GM19023 (cell line): ENCODE data around the gene STK11IP.
A peak's percentile ranks its signal among the peaks of the same experiment; 100 is the strongest.

Experiments
- ATAC-seq: cut with Tn5 transposase; IDR thresholded peaks from one replicate; pipeline ENCODE4 v1.9.1; 2021; ENCODE audit warnings: mild to moderate bottlenecking, moderate library complexity; ENCODE audit not compliant: unreplicated experiment

Gene STK11IP, protein sequence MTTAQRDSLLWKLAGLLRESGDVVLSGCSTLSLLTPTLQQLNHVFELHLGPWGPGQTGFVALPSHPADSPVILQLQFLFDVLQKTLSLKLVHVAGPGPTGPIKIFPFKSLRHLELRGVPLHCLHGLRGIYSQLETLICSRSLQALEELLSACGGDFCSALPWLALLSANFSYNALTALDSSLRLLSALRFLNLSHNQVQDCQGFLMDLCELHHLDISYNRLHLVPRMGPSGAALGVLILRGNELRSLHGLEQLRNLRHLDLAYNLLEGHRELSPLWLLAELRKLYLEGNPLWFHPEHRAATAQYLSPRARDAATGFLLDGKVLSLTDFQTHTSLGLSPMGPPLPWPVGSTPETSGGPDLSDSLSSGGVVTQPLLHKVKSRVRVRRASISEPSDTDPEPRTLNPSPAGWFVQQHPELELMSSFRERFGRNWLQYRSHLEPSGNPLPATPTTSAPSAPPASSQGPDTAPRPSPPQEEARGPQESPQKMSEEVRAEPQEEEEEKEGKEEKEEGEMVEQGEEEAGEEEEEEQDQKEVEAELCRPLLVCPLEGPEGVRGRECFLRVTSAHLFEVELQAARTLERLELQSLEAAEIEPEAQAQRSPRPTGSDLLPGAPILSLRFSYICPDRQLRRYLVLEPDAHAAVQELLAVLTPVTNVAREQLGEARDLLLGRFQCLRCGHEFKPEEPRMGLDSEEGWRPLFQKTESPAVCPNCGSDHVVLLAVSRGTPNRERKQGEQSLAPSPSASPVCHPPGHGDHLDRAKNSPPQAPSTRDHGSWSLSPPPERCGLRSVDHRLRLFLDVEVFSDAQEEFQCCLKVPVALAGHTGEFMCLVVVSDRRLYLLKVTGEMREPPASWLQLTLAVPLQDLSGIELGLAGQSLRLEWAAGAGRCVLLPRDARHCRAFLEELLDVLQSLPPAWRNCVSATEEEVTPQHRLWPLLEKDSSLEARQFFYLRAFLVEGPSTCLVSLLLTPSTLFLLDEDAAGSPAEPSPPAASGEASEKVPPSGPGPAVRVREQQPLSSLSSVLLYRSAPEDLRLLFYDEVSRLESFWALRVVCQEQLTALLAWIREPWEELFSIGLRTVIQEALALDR

DNA sequence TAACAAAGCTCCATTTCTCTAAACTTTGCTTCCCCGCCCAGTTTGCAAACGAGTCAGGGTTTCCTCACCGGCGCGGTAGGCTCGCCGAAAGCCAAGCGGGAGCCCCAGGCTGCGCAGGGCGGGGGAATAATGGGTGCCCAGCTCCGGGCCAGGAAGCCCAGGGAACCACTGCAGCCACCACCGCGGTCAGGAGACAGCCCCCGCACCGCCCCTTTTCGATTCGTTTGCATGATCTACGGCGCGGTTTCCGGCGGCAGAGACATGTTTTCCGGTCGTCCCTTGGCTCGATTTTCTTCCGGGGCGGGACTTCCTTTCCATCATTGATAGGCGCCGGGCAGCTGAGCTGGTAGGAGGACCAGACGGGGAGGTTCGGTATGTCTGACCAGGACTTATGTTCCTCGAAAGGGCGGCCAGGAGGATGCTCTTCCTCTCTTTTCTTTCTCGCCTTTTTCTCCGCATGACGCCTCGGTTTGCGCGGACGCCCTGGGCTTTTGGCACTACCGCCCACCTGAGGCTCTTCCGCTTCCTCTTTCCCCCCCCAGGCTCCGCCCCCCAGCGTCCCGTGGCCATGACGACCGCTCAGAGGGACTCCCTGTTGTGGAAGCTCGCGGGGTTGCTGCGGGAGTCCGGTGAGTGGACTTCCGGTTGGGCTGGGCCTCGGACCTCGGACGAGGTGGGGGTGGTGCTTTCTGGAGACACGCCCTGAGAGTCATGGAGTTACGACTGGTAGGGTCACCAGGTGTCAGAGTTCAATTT lies at the start of gene STK11IP:
Gene STK11IP, plus strand, starts transcription at position 306 of the 756 bp plus-strand sequence. Its CDS starts 263 bp downstream, at position 569.
- peak; percentile 93 for ATAC-seq

DNA sequence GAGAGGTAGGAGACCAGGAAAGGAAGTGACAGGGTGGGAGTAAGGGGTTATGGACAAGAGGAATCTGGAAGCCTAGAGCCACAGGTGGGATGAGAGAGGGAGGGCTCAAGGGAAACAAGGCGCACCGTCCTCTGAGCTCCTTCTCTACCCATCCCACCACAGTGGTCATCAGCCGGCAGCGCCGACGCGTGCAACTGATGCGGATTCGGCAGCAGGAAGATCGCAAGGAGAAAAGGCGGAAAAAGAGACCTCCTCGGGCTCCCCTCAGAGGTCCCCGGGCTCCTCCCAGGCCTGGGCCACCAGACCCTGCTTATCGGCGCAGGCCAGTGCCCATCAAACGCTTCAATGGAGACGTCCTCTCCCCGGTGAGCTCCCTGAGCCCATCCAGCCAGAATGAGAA lies 48.7 kb upstream of the STK11IP start:
- ATAC-seq: no peak

DNA sequence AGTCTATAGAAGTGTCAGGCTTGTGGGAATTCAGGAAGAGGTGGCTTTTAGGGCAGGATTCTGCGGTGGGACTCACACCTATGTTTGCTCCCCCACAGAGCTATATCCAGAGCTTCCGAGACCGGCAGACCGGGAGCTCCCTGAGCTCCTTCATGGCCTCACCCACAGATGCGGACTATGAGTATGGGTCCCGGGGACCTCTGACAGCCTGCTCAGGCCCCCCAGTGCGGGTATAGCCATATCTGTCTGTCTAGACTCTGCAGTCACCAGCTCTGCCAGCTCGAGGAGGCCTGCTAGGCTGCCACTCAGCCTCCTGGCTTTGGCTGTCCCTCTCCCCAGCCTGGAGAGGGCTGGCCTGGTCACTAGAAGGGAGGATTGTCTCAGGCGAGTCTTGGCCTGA lies 48.0 kb upstream of the STK11IP start:
- no peak for ATAC-seq

DNA sequence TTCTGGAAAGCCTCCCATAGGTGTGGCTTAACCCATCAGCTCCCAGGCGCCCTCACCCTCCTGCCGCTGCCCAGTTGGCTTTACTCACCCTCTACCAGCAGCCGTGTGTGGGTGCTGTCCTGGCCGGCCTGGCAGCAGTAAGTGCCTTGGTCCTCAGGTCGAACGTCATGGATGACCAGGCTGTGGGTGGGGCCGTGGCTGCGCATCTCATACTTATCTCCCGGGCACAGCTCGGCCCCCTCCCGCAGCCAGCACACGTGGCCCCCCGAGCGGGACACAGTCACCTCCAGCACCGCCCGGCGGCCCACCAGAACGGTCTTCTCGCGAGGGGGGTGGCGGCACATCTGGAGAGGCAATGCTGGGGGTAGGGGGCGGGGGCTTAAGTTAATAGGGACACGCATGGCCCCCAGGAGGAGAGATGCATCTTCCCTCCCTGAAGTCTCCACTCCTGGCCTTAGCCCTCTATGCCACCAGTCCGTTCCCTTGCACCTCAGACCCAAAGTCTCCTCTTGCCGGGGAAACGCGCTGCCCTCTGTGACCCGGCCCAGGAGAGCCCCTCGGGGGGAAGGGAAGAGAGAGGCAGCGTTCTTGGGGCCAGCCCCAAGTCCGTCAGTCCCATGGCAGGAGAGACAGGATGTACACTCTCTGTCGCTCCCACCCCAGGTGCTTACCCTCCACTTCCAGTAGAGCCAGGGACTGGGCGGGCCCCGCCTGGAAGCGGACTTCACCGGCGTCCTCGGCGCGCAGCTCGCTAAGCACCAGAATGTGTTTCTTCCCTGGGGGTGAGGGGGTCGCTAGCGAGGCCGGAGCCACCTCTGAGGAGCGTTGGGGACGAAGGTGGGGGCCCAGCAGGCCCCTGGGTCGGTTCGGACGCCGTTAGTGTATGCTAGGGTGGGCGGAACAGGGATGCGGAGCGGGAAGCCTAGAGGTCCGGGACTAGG lies 45.9 kb upstream of the STK11IP start:
- peak; percentile 3 for ATAC-seq

DNA sequence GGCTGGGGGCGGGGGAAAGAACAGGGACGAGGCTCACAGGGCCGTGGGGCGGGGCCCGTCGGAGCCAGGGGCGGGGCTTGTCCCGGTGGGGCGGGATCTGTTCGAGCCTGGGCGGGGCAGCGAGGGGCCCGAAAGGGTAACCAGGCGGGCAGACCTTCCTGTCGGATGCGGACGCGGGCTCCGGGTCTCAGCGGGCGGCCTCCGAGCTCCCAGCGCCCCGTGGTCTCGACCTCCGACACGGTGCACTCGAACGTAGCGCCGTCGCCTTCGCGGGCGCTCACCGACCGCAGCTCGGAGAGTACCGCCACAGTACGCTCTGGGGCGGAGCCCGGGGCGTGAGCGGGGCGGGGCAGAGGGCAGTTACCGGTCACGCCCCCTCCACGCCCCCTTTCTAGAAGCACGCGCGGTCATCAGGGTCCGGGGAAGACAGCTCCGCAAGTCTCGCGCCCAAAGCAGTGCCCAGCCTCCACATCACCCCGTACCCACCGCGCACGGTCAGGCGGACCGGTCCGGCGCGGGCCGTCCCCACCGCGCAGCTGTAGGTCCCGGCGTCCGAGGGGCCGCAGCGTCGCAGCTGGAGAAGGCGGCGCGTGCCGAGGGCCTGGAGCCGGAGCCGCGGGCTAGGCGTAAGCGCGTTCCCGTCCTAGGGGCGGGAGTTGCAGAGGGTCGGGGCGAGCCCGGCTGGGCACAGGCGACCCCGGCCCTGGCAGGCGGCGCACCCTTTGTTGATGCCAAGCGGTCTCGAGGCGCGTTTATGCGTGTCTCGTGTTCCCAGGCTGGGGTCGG lies 45.1 kb upstream of the STK11IP start:
- ATAC-seq: peak; percentile 91

DNA sequence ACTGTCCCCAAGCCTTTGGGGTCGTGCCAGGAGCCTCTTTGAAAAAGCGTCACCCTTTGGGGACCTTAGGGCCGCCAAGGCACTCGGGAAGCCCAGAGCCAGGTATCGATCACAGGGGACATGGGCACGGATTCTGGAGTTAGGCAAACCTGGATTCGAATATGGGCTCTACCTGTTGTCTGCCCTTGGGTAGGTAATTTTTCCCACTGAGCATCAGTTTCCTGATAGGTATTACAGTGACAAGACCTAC lies 44.6 kb upstream of the STK11IP start:
- no peak for ATAC-seq

DNA sequence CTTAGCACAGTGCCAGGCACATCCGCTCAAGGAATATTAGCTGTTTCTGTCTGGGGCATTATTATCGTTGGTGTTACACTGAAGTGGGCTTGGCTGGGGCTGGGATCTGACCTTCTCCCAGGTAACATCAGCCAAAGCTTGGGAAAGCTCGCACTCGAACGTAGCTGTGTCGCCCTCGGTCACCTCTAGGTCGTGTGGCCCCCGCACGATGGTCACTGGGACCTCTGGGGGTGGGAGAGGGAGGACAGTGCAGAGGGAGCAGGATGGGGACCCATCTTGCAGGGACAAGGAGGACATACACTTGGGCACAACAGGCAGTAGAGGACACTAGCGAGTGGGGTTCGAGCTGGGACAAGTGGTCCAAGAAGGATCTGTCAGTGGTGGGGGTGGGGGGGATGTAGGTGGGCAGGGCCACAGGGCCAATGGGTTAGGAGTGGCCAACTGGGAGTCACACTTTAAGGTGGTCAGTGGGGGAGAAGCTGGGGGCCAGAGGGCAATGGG lies 44.1 kb upstream of the STK11IP start:
- no peak for ATAC-seq

DNA sequence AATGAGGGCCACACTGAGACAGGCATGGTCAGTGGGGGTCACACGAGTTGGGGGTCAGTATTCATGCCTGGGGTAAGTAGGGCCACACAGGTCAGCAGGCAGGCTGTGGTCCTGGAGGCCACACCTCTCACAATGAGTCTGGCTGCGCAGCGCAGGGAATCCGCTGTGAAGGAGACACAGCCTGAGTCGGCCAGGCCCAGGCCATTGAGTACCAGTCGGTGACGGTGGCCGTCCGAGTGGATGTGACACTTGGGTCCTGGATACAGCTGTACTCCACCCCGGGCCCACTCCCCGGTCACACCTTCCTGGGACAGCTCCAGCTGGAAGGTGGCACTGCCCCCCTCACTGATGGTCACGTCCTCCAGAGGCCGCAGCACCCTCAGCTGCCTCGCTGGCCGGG lies 43.3 kb upstream of the STK11IP start:
- no peak for ATAC-seq

DNA sequence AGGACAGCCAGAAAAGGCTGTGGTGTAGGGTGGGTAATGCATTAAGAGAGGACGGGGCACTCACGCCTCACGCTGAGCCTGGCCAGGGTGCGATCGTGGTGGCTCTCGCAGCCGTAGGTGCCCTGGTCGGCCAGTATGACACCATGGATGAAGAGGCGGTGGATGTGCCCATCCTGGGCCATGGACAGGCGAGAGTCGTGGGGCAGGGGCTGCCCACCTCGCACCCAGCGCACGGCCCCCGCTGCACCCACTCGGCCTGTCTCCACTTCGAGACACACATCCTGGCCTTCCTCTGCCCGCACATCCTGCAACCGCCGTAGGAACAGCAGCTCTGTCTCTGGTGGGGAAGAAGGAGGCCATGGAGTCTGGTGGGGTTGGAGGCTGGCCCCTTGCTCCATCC lies 41.7 kb upstream of the STK11IP start:
- ATAC-seq: no peak

DNA sequence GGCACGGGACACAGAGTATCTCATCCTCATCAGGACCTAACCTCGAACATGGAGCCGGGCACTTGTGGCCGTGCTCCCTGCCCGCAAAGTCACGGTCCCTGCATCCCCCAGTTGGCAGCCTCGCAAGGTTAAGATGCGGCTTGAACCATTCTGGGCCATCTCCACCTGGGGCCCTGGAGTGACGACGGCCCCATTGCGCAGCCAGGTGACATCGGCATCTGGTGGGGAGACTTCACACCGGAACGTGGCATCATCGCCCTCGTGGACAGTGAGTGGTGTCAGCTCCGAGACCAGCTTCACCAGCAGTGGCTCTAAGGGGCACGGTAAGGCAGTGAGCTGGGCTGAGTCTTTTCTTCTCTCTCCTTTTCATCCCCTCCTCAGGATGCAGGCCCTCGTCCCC lies 41.2 kb upstream of the STK11IP start:
- ATAC-seq: no peak

DNA sequence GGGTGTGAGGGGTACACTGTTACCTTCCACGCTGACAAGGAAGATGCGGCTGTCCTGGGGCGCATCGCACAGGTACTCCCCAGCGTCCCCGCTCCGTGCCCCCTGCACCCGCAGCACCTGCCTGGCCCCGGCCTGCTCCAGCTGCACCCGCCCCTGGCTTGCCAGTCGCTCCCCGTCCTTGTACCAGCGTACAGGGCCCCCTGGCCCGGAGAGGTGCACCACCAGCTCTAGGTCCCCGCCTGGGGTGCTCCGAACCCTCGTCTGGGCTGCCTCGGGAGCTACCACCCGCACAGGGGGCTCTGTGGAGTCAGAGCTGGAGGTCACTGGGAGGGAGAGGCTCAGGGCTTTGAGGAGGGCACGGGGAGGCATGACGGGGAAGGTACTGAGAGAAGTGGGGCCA lies 40.3 kb upstream of the STK11IP start:
- no peak for ATAC-seq

DNA sequence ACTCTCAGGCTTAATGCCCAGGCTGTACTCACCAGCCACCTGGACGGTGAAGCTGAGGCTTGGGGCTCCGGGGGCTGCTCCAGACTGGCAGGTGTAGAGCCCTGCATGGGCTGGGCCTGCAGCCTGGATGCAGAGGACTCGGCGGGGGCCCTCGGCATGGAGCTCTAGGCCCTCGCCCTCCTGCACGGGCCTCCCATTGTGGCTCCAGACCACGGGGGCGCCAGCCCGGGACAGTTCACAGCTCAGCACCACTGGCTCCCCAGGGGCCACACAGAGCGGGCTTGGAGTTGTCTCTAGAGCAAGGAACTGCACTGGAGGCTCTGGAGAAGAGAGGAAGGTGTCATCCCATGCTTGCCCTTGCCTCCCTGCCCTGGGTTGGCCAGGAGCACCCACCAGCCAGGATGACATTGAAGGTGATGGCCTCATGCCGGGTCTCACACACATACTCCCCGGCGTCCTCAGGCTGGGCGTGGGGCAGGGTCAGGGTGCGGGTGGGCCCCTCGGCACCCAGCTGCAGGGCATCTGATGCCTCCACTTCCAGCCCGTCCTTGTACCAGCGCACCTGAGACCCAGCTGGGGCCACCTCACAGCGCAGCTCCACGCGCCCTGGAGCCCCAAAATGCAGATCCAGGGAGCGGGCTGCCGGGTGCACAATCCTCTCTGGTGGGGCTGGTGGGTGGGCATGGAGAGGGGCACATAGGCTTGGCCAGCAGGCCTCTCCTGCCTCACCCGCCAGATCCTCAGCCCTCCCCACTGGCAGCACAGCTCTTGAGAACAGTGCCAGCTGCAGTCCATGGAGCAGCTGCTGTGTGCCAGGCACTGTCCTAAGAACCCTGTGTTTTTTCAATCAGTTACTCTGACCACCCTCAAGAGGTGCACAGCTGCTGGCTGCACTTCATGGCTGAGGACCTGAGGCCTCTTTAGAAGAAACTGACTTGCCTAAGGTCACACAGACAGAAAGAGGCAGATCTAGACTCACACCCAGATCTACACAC lies 39.6 kb upstream of the STK11IP start:
- no peak for ATAC-seq

DNA sequence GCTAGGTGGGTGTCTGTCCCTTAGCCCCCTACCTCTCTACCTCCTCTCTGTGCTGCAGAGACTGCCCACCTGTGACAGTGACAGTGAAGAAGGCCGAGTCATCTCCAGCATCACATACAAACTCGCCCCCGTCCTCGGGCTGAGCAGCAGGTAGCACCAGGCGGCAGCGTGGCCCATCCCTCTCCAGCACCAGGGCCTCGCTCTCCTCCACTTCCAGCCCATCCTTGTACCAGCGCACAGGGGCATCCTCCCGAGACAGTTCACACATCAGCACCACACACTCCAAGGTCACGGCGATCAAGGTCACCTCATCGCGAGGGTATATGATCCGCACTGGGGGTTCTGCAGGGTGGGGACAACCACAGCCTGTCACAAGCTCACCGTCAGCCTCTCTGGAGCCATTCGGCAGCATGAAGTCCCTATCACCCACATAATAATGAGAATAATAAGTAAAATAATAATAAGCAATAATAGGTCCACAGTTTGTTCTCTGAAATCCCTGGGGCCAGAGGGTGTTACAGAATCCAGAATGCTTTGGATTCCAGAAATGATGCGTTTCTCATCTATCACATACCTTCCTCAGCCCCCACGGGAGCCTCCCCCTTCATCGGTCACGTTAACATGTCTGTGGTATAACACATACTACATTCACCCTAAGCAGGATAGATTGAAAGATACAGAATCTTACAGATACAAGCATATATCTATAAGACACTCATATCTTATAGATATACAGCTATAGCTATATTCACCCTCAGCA lies 38.3 kb upstream of the STK11IP start:
- ATAC-seq: no peak

DNA sequence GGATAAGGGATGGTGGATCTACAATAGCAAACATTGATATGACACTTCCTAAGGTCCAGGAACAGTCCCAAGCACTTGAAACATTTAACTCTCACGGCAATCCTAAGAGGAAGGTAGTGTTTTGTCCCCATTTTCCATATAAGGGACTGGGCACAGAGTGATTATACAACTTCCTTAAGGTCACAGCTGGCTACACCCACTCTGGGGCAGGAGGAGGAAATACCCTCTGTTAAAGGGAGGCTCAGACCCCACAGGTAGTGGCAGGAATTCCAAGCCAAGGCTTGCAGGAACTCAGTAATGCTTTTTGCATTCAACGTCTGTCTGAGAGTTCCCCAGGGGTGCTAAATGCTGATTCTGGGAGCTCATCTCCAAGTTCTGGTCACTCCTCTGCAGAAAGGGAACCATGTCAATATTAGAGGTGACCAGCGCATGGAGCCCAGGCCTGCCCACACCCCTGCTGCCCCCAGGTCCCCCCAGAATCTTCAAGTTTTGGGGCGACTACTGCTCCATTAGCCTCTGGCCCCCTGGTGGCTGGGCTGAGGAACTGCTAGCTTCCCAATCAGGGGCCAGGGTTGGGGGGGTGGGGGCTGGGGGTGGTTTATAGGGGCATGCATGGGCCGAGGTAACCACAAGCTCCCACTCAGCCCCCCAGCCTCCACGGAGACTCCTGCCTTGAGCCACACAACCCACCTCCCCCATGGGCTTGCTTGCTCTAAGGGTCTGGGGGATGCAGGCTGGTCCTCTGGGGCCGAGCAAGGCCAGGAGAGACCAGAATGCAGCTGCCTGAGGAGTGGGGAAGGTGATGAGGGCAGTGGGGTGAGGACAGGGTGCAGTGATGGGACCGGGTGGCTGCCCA lies 37.4 kb upstream of the STK11IP start:
- no peak for ATAC-seq

DNA sequence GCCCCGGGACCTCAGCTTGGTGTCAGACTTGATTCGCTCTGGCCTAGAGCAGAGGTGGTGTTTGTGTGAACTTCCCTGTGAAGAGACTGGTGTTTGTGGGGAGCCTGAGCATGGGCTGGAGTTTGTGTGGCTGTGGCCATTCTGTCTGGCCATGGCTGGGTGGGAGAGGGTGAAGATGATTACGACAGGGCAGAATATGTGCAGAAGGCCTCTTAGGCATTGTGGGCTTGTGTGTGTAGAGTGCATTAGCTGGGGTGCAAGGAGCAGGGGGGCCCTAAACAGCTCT lies 36.8 kb upstream of the STK11IP start:
- ATAC-seq: no peak
